ENCODE measurements around the gene PPP1R16B.

The PPP1R16B gene

DNA sequence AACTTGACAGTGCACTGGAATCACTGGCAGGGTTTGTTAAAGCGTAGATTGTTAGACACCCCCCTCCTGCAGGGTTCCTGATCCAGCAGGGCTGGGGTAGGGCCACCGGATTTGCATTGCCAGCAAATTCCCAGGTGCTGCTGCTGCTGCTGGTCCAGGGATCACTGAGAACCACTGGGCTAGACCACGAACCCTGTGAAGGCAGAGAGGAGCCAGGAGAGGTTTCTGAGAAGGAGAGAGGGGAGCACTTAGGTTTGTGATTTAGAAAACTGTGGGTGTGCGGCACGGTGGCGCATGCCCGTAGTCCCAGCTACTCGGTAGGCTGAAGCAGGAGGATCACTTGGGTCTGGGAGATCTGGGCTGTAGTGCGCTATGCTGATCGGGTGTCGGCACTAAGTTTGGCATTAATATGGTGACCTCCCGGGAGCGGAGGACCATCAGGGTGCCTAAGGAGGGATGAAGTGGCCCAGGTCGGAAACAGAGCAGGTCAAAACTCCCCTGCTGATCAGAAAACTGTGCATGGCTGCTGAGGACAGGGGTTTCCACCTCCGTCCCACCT lies 67.1 kb downstream of the PPP1R16B start:
- no peak overlapping the region for H2AFZ ChIP-seq (ENCODE audit: low read depth, low read length, severe bottlenecking)
- H3K9me2 ChIP-seq (replicated peaks; ENCODE audit: insufficient read depth, low read length) = no peaks in the 10 kb centered on the region
- peak overlapping the region; percentile 99 for H3K27ac ChIP-seq (ENCODE audit: low read depth, low read length)
- H4K20me1 ChIP-seq (ENCODE audit: low read depth, low read length) = no peaks in the 10 kb centered on the region
- H3K79me2 ChIP-seq (ENCODE audit: insufficient read depth, low read length) = peaks cover 55% of the 10 kb centered on the region
- TF ChIP-seq CTCF (IDR thresholded peaks at IDR 0.05; ENCODE audit: insufficient read depth, low read length, poor library complexity, severe bottlenecking) (no peak), EZH2phosphoT487 (conservative IDR thresholded peaks at IDR 0.05; ENCODE audit: low read length) (no peak)
- peak overlapping the region; percentile 64 for H3K4me2 ChIP-seq (ENCODE audit: low read depth, low read length, poor library complexity, severe bottlenecking)
- peak overlapping the region; percentile 63 for H3K9ac ChIP-seq (ENCODE audit: low read length)
- H3K9me3 ChIP-seq (ENCODE audit: insufficient read depth, low read length) = no peaks in the 10 kb centered on the region
- peak overlapping the region; percentile 6 for H3K4me3 ChIP-seq (ENCODE audit: insufficient read depth, low read length, poor library complexity, severe bottlenecking)
- no peaks in the 10 kb centered on the region for H3K36me3 ChIP-seq (ENCODE audit: low read length)
- no peaks in the 10 kb centered on the region for H3K27me3 ChIP-seq (ENCODE audit: low read length)
- peaks cover 64% of the 10 kb centered on the region for H3F3A ChIP-seq (ENCODE audit: insufficient read depth)

GRCh38 chr20:38873050-38873581 lies 67.6 kb downstream of the PPP1R16B start:
- no peaks in the 10 kb centered on the region for H3K9me2 ChIP-seq (replicated peaks; ENCODE audit: insufficient read depth, low read length)
- peaks cover 70% of the 10 kb centered on the region for H3F3A ChIP-seq (ENCODE audit: insufficient read depth)
- no peaks in the 10 kb centered on the region for H3K27me3 ChIP-seq (ENCODE audit: low read length)
- peak overlapping the region; percentile 99 for H3K27ac ChIP-seq (ENCODE audit: low read depth, low read length)
- H3K9ac ChIP-seq (ENCODE audit: low read length) = peak overlapping the region; percentile 63
- H3K36me3 ChIP-seq (ENCODE audit: low read length) = no peaks in the 10 kb centered on the region
- peak overlapping the region; percentile 16 for H3K4me3 ChIP-seq (ENCODE audit: insufficient read depth, low read length, poor library complexity, severe bottlenecking)
- TF ChIP-seq EZH2phosphoT487 (conservative IDR thresholded peaks at IDR 0.05; ENCODE audit: low read length) (no peak), CTCF (IDR thresholded peaks at IDR 0.05; ENCODE audit: insufficient read depth, low read length, poor library complexity, severe bottlenecking) (no peak)
- no peaks in the 10 kb centered on the region for H3K9me3 ChIP-seq (ENCODE audit: insufficient read depth, low read length)
- H3K4me2 ChIP-seq (ENCODE audit: low read depth, low read length, poor library complexity, severe bottlenecking) = peak overlapping the region; percentile 64
- no peak overlapping the region for H2AFZ ChIP-seq (ENCODE audit: low read depth, low read length, severe bottlenecking)
- H3K79me2 ChIP-seq (ENCODE audit: insufficient read depth, low read length) = peaks cover 55% of the 10 kb centered on the region
- no peaks in the 10 kb centered on the region for H4K20me1 ChIP-seq (ENCODE audit: low read depth, low read length)

DNA sequence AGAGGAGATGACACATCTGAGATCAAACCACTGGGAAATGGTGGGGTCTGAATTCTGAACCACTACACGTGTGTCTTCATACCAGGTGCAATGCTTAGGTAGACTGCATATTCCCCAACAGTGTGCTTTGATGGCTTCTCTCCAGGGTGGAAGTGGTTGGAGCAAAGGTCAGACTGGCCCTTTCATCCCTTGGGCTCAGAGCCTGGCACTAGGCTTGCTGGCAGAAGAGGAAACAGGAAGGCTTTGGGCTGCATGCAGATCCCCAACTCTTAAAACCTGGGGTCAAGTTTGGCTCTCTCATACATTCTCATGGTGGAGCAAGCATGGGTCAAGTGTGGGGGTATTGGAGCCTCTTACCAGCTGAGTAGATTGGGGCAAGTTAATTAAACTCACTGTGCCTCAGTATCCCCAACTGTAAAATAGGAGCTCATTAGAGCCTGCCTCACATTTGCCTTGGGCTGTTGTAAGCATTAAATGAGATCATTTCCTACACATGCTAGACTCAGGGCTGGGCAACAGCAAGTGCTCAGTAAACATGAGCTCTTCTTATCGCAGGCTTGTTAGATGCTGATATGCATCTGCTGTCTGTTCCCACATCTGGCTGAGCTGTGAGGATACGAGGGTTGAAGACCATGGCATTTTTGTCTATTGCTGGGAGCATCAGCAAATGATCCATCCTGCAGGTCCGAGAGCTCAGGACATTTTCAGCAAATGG lies 69.1 kb downstream of the PPP1R16B start:
- H3K9me2 ChIP-seq (replicated peaks; ENCODE audit: insufficient read depth, low read length) = no peaks in the 10 kb centered on the region
- peaks cover 53% of the 10 kb centered on the region for H3K79me2 ChIP-seq (ENCODE audit: insufficient read depth, low read length)
- H4K20me1 ChIP-seq (ENCODE audit: low read depth, low read length) = no peaks in the 10 kb centered on the region
- peak overlapping the region; percentile 63 for H3K9ac ChIP-seq (ENCODE audit: low read length)
- H3K4me2 ChIP-seq (ENCODE audit: low read depth, low read length, poor library complexity, severe bottlenecking) = peak overlapping the region; percentile 64
- peaks cover 84% of the 10 kb centered on the region for H3F3A ChIP-seq (ENCODE audit: insufficient read depth)
- no peak overlapping the region for H2AFZ ChIP-seq (ENCODE audit: low read depth, low read length, severe bottlenecking)
- no peak overlapping the region for H3K4me3 ChIP-seq (ENCODE audit: insufficient read depth, low read length, poor library complexity, severe bottlenecking)
- no peaks in the 10 kb centered on the region for H3K27me3 ChIP-seq (ENCODE audit: low read length)
- H3K27ac ChIP-seq (ENCODE audit: low read depth, low read length) = peak overlapping the region; percentile 99
- no peaks in the 10 kb centered on the region for H3K9me3 ChIP-seq (ENCODE audit: insufficient read depth, low read length)
- H3K36me3 ChIP-seq (ENCODE audit: low read length) = no peaks in the 10 kb centered on the region
- TF ChIP-seq EZH2phosphoT487 (conservative IDR thresholded peaks at IDR 0.05; ENCODE audit: low read length) (no peak), CTCF (IDR thresholded peaks at IDR 0.05; ENCODE audit: insufficient read depth, low read length, poor library complexity, severe bottlenecking) (no peak)

Measured in SU-DHL-6 (cell line).